ENCODE data around the gene MIF4GD. TPM values are rescaled to one million over a fixed set of nuclear protein-coding genes. Genes with fewer than 3 reads are reported as not detected.

The MIF4GD gene
- total and polyA plus RNA-seq, 2 of the 4 experiments (the other 2 are of a cell fraction), result 4.1 to 6.9 TPM

DNA sequence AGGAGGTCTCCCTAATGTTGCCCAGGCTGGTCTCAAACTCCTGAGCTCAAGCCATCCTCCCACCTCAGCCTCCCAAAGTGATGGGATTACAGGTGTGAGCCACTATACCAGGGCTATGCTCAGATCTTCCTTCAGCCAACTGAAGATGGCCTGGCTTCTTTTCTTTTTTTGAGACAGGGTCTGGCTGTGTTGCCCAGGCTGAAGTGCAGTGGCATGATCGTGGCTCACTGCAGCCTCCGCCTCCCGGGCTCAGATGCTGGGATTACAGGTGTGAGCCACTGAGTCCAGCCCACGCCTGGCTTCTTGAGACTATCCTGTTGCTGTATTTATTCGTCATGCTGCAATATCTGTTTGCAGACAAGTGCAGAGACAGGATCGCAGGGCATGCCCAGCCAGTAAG lies 14.1 kb upstream of the MIF4GD start:
- dilution Hi-C loops (cut with HindIII; ENCODE audit: low sequenced_read_pairs, unreplicated experiment), result no loop called here
- BruUV-seq (replicated peaks), result no TSS peak
- Histone ChIP-seq H2AFZ (replicated peaks; ENCODE audit: low read length, poor library complexity) (no peak overlapping the region), H4K8ac (ENCODE audit: low read depth in 2 of 2, low read length in 2 of 2) (no peak overlapping the region), H2AK5ac (ENCODE audit: low read depth, low read length) (no peak overlapping the region), H3K9ac (ENCODE audit: low read depth, low read length) (no peak overlapping the region), H3K14ac (replicated peaks; ENCODE audit: low read depth, low read length) (no peak overlapping the region), H2BK15ac (ENCODE audit: low read depth, low read length) (no peak overlapping the region), H2AK9ac (replicated peaks; ENCODE audit: low read depth, low read length, poor library complexity) (no peak overlapping the region), H2BK20ac (ENCODE audit: low read depth, low read length) (no peak overlapping the region), H3K4me2 (ENCODE audit: low read depth, low read length) (no peak overlapping the region), H4K20me1 (ENCODE audit: insufficient read depth, low read length) (no peaks in the 10 kb centered on the region), H3K4ac (ENCODE audit: low read depth, low read length) (no peak overlapping the region), H4K5ac (ENCODE audit: low read depth, low read length) (no peak overlapping the region), H3K4me3 (ENCODE audit: insufficient read depth, low read depth, low read length) (no peak overlapping the region), H3K56ac (ENCODE audit: extremely low read depth, insufficient read depth, low read length) (no peak overlapping the region), H3K27ac (ENCODE audit: insufficient read depth, low read length) (no peak overlapping the region), H3K23ac (ENCODE audit: low read depth, low read length) (no peak overlapping the region), H3K9me1 (ENCODE audit: insufficient read depth, low read length) (peaks cover 4% of the 10 kb centered on the region; the same call in 1 of the 2 replicates), H3K18ac (ENCODE audit: low read depth, low read length) (no peak overlapping the region), H2BK120ac (ENCODE audit: low read depth, low read length) (no peak overlapping the region), H3K4me1 (ENCODE audit: control insufficient read depth, insufficient read depth, low read length) (no peaks in the 10 kb centered on the region), H4K91ac (ENCODE audit: insufficient read depth, low read depth, low read length) (no peak overlapping the region), H2BK5ac (ENCODE audit: low read depth, low read length, poor library complexity, severe bottlenecking) (no peak overlapping the region), H3K36me3 (ENCODE audit: control insufficient read depth, insufficient read depth, low read length) (peaks cover 3% of the 10 kb centered on the region; the same call in 1 of the 2 replicates), H3K9me3 (ENCODE audit: control insufficient read depth, insufficient read depth, low read length) (no peaks in the 10 kb centered on the region), H3K79me1 (ENCODE audit: low read depth in 1 of 2, low read length in 2 of 2) (peaks cover 0 to 13% of the 10 kb centered on the region in 2 experiments; a peak in 1 of 4 replicates), H3K27me3 (ENCODE audit: control insufficient read depth, insufficient read depth, low read length) (no peaks in the 10 kb centered on the region)
- intact Hi-C loops (cut with micrococcal nuclease), result no loop called here
- WGBS, 2 experiments (ENCODE audit: extremely low coverage in 2 of 2, insufficient read length in 1 of 2), result 94% methylated on average over 5 of the region's 6 CpGs; no CpG with 5 or more reads in 1 of the 2 experiments
- in situ Hi-C loops (cut with MboI; ENCODE audit: low sequenced_read_pairs), result no loop called here
- ChIA-PET POLR2A (ENCODE audit: unreplicated experiment) (no interaction called here), CTCF (no interaction called here)
- no peak for TF ChIP-seq FOS (IDR thresholded peaks at IDR 0.05; ENCODE audit: low read depth, low read length)
- TF ChIP-seq, protein P1, sequence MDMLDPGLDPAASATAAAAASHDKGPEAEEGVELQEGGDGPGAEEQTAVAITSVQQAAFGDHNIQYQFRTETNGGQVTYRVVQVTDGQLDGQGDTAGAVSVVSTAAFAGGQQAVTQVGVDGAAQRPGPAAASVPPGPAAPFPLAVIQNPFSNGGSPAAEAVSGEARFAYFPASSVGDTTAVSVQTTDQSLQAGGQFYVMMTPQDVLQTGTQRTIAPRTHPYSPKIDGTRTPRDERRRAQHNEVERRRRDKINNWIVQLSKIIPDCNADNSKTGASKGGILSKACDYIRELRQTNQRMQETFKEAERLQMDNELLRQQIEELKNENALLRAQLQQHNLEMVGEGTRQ (IDR thresholded peaks at IDR 0.05; ENCODE audit: low read depth, low read length), result no peak
- TF ChIP-seq, protein P2, sequence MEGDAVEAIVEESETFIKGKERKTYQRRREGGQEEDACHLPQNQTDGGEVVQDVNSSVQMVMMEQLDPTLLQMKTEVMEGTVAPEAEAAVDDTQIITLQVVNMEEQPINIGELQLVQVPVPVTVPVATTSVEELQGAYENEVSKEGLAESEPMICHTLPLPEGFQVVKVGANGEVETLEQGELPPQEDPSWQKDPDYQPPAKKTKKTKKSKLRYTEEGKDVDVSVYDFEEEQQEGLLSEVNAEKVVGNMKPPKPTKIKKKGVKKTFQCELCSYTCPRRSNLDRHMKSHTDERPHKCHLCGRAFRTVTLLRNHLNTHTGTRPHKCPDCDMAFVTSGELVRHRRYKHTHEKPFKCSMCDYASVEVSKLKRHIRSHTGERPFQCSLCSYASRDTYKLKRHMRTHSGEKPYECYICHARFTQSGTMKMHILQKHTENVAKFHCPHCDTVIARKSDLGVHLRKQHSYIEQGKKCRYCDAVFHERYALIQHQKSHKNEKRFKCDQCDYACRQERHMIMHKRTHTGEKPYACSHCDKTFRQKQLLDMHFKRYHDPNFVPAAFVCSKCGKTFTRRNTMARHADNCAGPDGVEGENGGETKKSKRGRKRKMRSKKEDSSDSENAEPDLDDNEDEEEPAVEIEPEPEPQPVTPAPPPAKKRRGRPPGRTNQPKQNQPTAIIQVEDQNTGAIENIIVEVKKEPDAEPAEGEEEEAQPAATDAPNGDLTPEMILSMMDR (conservative IDR thresholded peaks at IDR 0.05; ENCODE audit: low read depth, low read length), result no peak
- TF ChIP-seq, protein P3, sequence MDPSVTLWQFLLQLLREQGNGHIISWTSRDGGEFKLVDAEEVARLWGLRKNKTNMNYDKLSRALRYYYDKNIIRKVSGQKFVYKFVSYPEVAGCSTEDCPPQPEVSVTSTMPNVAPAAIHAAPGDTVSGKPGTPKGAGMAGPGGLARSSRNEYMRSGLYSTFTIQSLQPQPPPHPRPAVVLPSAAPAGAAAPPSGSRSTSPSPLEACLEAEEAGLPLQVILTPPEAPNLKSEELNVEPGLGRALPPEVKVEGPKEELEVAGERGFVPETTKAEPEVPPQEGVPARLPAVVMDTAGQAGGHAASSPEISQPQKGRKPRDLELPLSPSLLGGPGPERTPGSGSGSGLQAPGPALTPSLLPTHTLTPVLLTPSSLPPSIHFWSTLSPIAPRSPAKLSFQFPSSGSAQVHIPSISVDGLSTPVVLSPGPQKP (IDR thresholded peaks at IDR 0.05; ENCODE audit: borderline replicate concordance, low read depth, low read length), result no peak
- TF ChIP-seq MAZ (IDR thresholded peaks at IDR 0.05; ENCODE audit: borderline replicate concordance, low read depth, low read length), result no peak
- no peak for TF ChIP-seq NFE2L2 (IDR thresholded peaks at IDR 0.05; ENCODE audit: low read depth, low read length)
- no peak for TF ChIP-seq MAFK (IDR thresholded peaks at IDR 0.05; ENCODE audit: low read depth, low read length)
- TF ChIP-seq RAD21 (IDR thresholded peaks at IDR 0.05; ENCODE audit: low read length), result no peak
- TF ChIP-seq RFX5 (IDR thresholded peaks at IDR 0.05; ENCODE audit: low read depth, low read length), result no peak
- ATAC-seq (ENCODE audit: low read depth) (no peak), DNase-seq (no peak)

Data from IMR-90 (cell line).